MG63 (cell line): ENCODE results near the gene KIFC3. TPM values are rescaled to one million over a fixed set of nuclear protein-coding genes. Genes with fewer than 3 reads are reported as not detected.

Source experiments
- DNase-seq: peaks from one replicate; pipeline ENCODE4 v3.0.0-alpha.2; 2020
- H3K27me3 ChIP-seq: fragments of 250-450 bp; sonication (Bioruptor Pico); 2 replicates; pipeline ENCODE4 v1.5.1; 2020; ENCODE audit warnings: mild to moderate bottlenecking, moderate library complexity
- H3K36me3 ChIP-seq: fragments of 250-450 bp; sonication (Bioruptor Pico); 2 replicates; pipeline ENCODE4 v1.5.1; 2020; ENCODE audit warnings: mild to moderate bottlenecking, moderate library complexity
- H3K4me3 ChIP-seq: fragments of 250-450 bp; sonication (Bioruptor Pico); 2 replicates; pipeline ENCODE4 v1.5.1; 2020; ENCODE audit warnings: mild to moderate bottlenecking, moderate library complexity
- H3K9me3 ChIP-seq: fragments of 250-450 bp; sonication (Bioruptor Pico); 2 replicates; pipeline ENCODE4 v1.5.1; 2020; ENCODE audit warnings: mild to moderate bottlenecking, moderate library complexity
- total RNA-seq: library from RNA; depleted of rRNA; stranded (reverse); fragments of >200 nt; shearing (Covaris generic); gene quantifications from 2 replicates; pipeline ENCODE4 v1.2.3, GENCODE V29; 2014; ENCODE audit warnings: low replicate concordance

The KIFC3 gene
- total RNA-seq, 1 experiment from 2014 or later: 322 TPM

DNA sequence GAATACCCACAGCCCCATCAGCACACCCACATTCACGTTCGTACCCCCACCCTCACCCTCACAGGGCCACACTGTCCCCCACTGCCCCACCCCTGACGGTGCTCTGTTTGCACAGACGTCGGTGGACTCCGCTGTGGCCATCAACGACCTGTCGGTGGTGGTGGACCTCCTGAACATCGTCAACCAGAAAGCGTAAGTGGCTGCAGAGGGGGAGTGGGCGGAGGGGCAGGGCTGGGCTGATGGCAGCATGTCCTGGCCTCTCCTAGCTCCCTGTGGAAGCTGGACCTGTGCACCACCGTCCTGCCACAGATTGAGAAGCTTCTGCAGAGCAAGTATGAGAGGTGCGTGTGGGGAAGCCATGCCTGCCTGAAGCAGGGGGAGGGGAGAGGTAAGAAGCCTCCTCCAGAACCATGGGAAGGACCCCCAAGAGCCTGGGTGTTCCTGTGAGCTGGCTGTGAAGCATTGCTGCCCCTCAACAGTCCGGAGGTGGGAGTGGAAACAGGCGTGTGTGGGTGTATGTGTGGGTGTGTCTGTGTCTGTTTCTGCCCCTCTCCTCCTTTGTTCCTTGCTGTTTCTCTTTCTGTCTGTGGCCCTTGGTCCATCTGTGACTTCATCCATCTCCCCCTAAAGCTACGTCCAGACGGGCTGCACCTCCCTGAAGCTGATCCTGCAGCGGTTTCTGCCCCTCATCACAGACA is 46.4 kb downstream of the KIFC3 start:
- H3K4me3 ChIP-seq: no peak overlapping the region
- H3K9me3 ChIP-seq: no peaks in the 10 kb centered on the region
- no peaks in the 10 kb centered on the region for H3K27me3 ChIP-seq
- no peak for DNase-seq
- H3K36me3 ChIP-seq: peaks cover 95% of the 10 kb centered on the region

DNA sequence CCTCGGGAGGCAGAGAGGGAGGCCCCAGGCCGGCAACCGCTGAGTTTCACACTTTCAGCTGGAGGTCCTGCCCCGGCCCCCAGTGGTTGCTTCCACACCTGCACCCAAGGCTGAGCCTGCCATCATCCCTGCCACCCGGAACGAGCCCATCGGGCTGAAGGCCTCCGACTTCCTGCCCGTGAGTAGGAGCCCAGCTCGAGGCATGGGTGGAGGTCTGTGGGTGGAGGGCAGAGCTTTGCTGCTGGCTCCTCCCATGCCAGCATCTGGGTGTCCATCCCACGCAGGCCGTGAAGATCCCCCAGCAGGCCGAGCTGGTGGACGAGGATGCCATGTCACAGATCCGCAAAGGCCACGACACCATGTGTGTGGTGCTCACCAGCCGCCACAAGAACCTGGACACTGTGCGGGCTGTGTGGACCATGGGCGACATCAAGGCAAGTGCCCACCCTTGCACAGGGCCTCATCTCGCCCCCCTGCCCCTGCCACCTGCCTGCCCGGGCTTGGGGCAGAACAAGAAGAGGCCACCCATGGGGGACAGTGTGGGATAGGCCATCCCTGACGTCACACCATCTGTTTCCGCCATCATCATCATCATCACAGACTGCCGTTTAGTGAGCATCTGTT is 47.1 kb downstream of the KIFC3 start:
- Histone ChIP-seq H3K4me3 (no peak overlapping the region), H3K9me3 (no peaks in the 10 kb centered on the region), H3K27me3 (no peaks in the 10 kb centered on the region), H3K36me3 (peaks cover 93% of the 10 kb centered on the region)
- DNase-seq: no peak

DNA sequence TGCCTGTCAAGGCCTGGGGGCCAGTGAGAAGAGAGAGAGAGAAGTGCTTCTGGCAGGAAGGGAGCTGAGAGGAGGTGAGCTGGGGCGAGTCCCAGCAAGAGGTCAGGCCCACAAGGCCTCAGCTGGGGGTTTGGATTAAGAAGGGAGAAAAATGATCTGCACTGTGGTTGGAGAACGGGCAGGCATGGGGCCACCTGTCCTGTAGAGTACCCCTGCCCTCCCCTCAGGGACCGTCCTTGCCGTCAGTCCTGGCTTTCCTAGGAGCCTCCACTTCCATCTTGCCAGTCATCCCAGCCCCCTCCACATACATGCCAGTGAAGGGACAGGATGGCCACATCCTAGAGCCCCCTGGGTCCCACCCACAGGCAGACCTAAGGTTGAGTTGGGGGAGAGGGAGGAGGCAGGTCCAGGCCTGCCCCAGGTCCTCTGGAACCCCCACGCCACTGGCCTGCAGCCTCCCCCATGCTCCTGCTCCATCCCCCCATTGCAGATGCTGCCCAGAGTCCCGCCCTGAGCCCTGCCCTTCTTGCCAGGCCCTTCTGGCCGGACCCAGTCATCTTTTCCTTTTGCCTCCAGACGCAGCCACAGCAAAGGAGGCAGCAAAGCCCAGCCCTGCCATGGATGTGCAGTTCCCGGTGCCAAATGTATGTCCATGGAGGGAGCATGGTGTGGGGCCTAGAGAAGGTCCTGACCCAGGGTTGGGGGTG is 47.8 kb downstream of the KIFC3 start:
- H3K27me3 ChIP-seq: no peaks in the 10 kb centered on the region
- peaks cover 92% of the 10 kb centered on the region for H3K36me3 ChIP-seq
- no peak overlapping the region for H3K4me3 ChIP-seq
- no peak for DNase-seq
- no peaks in the 10 kb centered on the region for H3K9me3 ChIP-seq

DNA sequence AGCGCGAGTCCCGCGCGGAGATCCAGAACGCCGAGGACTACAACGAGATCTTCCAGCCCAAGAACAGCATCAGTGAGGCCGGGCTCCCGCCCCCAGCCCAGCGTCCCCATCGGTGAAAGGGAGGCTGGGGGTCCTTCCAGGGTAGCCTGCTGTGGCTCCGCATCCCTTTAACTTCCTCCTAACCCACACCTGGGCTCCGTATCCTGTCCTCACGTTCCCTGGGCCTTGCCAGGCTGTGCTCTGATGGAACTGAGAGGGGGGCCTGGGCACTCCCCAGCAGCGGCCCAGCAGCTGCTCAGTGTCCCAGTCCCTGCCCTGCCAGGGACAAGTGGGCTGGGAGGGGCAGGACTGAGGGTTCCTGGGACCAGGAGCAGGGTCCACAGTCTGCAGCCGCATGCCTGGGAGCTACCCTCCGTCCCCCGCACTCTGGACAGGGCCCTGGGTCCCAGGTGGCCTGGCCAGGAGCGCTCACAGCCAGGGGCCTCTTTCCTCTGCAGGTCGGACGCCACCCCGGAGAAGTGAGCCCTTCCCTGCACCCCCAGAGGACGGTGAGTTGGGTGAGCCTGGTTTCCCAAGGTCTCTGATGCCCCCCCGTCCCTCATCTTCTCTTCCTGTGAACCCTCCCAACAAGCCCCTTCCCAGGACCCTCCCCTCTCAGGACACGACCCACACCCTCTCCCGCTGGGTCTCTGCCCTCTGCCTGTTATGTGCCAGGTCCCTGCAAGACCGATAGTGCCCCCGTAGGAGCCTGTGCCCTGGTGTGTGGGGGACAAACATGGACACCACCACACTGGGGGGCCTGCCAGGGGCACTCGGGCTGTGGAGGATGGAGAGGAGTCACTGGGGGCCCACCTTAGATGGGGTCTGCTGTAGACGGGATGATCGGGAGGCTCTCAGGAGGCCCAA is 48.6 kb downstream of the KIFC3 start:
- no peaks in the 10 kb centered on the region for H3K27me3 ChIP-seq
- no peak overlapping the region for H3K4me3 ChIP-seq
- no peak for DNase-seq
- H3K36me3 ChIP-seq: peaks cover 86% of the 10 kb centered on the region
- no peaks in the 10 kb centered on the region for H3K9me3 ChIP-seq

DNA sequence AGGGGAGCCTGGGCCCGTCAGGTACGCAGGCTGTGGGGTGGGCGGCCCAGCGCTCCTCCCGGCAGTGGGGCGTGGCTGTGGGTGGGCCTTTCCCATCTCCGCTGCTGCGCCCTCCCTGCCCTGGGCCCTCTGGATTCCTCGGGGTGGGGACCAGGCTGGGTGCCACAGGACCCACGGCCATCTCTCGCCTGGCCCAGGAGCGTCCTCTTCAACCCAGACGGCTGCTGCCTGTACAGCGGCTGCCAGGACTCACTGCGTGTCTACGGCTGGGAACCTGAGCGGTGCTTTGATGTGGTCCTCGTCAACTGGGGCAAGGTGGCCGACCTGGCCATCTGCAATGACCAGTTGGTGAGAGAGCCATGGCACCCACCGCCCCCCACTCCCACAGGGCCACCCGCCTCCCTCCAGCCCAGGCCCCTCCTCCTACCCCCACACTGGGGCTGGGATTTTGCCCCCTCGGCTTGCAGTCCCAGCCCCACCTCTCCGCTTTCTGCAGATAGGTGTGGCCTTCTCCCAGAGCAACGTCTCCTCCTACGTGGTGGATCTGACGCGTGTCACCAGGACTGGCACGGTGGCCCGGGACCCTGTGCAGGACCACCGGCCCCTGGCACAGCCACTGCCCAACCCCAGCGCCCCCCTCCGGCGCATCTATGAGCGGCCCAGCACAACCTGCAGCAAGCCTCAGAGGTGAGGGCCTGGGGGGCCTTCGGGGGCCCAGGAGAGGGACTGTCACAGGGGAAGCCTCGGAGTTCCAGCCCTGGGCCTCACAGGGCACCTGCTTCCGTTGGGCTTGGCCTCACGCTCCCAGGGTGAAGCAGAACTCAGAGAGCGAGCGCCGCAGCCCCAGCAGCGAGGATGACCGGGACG is 49.5 kb downstream of the KIFC3 start:
- no peaks in the 10 kb centered on the region for H3K9me3 ChIP-seq
- no peaks in the 10 kb centered on the region for H3K27me3 ChIP-seq
- H3K4me3 ChIP-seq: no peak overlapping the region
- DNase-seq: no peak
- H3K36me3 ChIP-seq: peaks cover 78% of the 10 kb centered on the region

DNA sequence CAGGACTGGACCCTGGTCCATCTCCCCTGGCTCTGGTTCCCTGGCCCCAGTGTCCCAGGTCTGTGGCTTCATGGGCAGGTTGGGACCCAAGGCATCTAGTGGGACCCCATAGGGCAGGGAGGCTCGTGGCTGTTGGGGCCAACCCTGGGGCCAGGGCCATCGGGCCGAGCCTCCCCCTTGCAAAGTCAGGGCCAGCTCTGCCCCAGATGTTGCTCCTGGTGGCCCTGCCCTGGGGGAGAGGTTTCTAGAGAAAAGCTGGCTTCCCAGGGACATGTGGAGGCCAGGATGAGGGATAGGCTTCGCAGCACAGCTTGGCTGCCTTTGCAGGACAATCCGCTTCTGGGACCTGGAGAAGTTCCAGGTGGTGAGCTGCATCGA is 50.1 kb downstream of the KIFC3 start:
- H3K27me3 ChIP-seq: no peaks in the 10 kb centered on the region
- H3K9me3 ChIP-seq: no peaks in the 10 kb centered on the region
- H3K36me3 ChIP-seq: peaks cover 76% of the 10 kb centered on the region
- no peak for DNase-seq
- H3K4me3 ChIP-seq: no peak overlapping the region

DNA sequence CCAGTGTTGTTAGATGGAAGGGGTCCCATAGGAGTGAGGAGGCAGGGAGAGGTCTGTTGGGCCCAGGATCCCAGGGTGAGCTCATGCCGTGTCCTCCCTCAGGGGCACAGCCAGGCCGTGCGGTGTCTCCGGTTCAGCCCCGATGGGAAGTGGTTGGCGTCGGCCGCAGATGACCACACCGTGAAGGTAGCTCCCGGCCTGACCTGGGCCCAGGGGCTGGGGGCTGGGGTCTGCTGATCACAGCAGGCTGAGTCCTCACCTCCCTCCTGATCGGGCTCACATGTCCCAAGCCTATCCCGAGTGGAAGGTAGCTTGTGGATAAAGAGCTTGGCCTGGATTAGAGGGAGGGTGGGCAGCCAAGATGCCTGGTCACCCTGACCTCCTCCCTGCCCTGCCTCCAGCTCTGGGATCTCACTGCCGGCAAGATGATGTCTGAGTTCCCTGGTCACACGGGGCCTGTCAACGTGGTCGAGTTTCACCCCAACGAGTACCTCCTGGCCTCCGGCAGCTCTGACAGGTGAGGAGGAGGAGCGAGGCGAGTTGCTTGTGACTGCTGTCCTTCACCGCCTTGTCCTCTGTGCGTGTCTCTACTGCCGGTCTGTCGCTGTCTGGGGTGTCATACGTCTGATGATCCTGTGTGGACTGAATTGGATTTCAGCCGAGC is 50.6 kb downstream of the KIFC3 start:
- peaks cover 73% of the 10 kb centered on the region for H3K36me3 ChIP-seq
- no peaks in the 10 kb centered on the region for H3K27me3 ChIP-seq
- H3K4me3 ChIP-seq: no peak overlapping the region
- DNase-seq: no peak
- H3K9me3 ChIP-seq: no peaks in the 10 kb centered on the region

DNA sequence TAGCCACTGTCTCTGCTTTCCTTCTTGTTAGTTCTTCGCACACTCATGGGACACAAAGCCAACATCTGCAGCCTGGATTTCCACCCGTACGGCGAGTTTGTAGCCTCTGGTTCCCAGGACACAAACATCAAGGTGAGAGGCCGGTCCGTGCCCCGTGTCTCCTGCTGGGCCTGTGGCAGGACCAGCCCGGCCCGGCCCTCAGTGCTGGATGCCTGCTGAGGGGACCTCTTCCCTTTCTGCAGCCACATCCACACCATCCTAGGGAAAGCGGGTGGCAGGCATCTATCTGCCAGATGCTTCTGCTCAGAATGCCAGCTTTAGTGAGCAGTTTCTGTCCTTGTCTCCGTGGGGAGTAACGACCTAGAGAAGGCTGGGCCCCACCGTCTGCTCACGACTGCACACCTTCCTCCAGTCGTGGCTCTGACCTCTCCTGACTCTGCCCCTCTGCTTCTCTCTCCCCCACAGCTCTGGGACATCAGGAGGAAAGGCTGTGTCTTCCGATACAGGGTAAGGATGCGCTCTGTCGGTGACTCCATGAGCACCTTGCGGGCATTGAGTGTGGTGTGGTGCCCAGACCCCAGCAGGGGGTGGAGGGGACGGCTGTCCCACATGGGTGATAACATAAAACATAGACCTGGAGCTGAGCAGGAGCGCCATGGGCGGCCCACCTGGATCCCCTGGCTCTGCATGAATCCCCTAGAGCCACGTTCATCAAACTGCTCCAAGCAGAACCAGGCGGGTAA is 51.3 kb downstream of the KIFC3 start:
- Histone ChIP-seq H3K4me3 (no peak overlapping the region), H3K36me3 (peaks cover 65% of the 10 kb centered on the region), H3K27me3 (no peaks in the 10 kb centered on the region), H3K9me3 (no peaks in the 10 kb centered on the region)
- no peak for DNase-seq

DNA sequence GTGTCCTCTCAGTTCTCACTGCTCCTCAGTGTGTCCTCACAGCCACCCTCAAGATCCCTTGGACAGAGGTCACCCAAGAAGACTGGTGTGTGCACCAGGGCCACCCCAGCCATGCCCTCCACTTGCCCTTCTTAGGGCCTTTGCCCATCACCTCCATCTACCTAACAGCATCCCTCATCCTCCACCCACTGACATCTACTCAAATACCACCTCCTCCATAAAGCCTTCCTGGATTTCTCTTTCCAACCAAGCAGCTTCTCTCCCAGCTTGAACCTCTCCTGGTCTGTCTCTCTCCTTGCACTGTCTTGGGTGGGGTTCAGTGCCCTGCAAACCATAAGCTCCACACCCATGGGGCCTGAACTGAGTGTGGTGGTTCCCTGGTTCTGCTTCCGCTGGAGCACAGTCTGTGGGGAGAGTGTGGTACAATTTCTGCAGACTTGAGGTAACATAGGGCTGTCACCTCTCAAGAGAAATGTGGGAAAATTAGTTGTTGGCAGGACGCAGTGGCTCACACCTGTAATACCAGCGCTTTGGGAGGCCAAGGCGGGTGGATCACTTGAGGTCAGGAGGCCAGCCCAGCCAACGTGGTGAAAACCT is 52.3 kb downstream of the KIFC3 start:
- peaks cover 56% of the 10 kb centered on the region for H3K36me3 ChIP-seq
- H3K27me3 ChIP-seq: no peaks in the 10 kb centered on the region
- no peak overlapping the region for H3K4me3 ChIP-seq
- no peaks in the 10 kb centered on the region for H3K9me3 ChIP-seq
- no peak for DNase-seq

DNA sequence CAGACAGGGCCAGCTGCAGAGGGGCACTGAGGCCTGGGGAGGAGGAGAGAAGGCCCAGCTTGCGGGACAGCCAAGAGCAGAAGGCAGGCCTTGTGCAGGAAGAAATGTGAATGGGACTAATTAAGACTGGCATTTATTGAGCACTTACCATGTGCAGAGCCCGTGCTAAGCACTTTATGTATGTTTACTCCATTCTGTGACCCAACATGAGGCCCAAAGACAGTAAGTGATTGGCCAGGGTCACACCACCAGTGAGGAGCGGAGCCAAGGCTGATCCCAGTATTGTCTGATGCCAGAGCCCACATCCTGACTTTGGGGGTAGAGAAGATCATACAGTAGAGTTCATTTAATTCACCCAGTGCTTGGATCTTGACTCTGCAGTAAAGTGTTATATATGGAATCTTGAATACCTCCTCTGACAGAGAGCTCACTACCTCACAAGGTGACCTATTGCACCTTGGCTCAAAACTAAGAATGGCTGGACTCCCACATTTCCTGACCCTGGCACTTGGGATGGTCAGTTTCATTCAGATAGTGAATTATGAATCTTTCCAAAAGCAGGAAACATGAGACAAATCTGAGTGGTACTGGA is 53.1 kb downstream of the KIFC3 start:
- Histone ChIP-seq H3K36me3 (peaks cover 56% of the 10 kb centered on the region), H3K4me3 (no peak overlapping the region), H3K27me3 (no peaks in the 10 kb centered on the region), H3K9me3 (no peaks in the 10 kb centered on the region)
- no peak for DNase-seq

DNA sequence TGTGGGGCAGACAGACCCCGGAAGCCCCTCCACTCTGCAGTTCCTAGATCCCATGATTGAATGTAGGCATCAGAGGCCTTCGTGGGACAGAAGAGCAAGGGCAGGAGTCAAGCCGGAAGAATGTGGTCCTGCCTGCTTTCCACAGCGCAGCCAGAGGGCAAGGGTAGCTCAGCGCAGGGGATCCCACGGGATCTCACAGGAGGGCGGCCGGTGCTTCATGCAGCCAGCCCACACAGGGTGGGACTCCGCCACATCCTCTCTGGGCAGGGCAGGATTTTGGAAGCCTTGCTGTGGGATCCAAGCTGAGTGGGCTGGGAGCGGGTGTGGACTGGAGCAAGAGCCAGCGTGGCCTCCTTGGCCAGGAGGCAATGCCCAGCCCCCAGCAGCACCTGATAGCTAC is 53.7 kb downstream of the KIFC3 start:
- Histone ChIP-seq H3K27me3 (no peaks in the 10 kb centered on the region), H3K9me3 (no peaks in the 10 kb centered on the region), H3K4me3 (no peak overlapping the region), H3K36me3 (peaks cover 59% of the 10 kb centered on the region)
- DNase-seq: no peak

DNA sequence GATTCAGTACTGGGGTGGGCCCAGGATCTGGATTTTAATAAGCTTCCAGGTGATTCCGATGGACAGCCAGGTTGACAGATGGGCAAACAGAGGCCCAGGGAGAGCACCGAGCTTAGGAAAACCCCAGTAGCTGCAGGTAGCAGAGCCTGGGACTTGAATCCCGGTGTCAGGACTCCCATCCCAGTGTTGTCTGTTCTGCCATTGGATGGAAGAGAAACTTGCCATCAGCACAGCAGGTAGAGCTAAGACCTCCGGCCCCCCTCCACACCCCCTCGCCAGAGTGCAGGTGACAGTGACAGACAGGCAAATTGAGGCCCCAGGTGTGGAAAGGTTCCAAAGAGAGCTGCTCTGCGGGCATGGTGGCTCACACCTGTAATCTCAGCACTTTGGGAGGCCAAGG is 54.3 kb downstream of the KIFC3 start:
- Histone ChIP-seq H3K27me3 (no peaks in the 10 kb centered on the region), H3K9me3 (no peaks in the 10 kb centered on the region), H3K36me3 (peaks cover 55% of the 10 kb centered on the region), H3K4me3 (no peak overlapping the region)
- no peak for DNase-seq

DNA sequence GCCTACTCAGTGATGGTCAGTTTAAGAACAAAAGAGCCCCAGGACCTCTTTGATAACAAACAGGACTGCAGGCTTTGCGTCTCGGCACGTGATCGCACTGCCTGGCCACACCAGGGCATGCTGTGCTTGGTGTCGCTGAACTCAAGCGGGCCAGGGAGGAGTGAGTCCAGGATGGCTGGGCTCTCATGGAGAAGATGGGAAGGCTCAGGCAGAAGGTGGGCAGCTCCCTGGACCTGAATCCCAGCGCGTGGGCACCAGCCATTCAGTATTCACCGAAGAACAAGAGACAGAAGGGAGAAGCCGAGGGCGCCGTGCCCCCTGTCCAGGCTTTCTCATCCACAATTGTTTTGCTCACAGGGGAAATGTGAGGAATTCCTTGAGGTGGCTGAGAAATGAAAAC is 54.8 kb downstream of the KIFC3 start:
- DNase-seq: no peak
- H3K4me3 ChIP-seq: no peak overlapping the region

DNA sequence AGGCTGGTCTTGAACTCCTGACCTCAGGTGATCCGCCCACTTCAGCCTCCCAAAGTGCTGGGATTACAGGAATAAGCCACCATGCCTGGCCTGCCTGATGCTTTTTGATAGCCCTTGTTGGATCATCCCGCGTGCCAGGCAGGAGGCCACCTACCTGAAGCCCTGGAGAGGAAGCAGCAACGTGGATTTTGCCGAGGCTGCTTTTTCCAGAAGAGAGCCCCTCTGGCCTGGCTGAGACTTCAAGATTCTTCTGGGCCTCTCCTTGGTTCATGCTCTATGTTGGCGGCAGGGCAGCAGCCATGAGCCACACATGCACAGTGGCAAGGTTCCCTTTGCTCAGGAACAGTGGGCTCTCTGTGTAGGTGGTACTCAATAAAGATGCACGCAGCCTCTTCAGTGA is 55.2 kb downstream of the KIFC3 start:
- H3K36me3 ChIP-seq: peaks cover 54% of the 10 kb centered on the region
- no peaks in the 10 kb centered on the region for H3K27me3 ChIP-seq
- H3K4me3 ChIP-seq: no peak overlapping the region
- DNase-seq: no peak
- H3K9me3 ChIP-seq: no peaks in the 10 kb centered on the region

More for the DNA sequence above, 54.8 kb downstream of the KIFC3 start:
- Histone ChIP-seq H3K9me3 (no peaks in the 10 kb centered on the region), H3K27me3 (no peaks in the 10 kb centered on the region), H3K36me3 (peaks cover 54% of the 10 kb centered on the region)
